GM12891 (cell line): Measurements from ENCODE around the gene CBFA2T2.

ENCODE experiments used
- POLR2AphosphoS5 ChIP-seq: IDR thresholded peaks from 2 replicates; pipeline ENCODE4 v1.6.1; 2011; ENCODE audit warnings: low read depth, low read length, control low read depth
- SPI1 ChIP-seq: IDR thresholded peaks from 2 replicates; pipeline ENCODE4 v1.6.1; 2011; ENCODE audit warnings: low read depth, low read length, control low read depth
- TAF1 ChIP-seq: IDR thresholded peaks from 2 replicates; pipeline ENCODE4 v1.6.1; 2011; ENCODE audit warnings: low read depth, low read length, control low read depth

DNA sequence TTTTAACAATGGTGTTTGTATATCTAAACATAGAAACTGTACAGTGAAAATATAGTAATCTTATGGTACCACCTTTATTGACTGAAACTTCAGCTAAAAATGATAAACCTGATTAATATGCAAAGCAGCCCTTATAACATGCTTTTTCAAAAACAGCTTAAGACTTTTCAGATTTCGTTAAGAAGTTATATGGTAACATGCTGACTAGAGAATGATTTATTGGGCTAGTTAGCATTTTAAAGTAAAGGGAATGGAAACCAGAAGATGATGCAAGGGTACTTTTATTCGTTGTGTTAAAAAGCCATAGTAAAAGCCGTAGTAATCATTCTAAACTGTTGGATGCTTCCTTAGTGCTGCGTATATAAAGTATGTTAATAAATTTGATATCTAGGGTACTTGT, 50.5 kb downstream of the CBFA2T2 start:
- TF ChIP-seq SPI1 (no peak), TAF1 (no peak), POLR2AphosphoS5 (no peak)
